ENCODE results near the gene RYK.

RYK gene

DNA sequence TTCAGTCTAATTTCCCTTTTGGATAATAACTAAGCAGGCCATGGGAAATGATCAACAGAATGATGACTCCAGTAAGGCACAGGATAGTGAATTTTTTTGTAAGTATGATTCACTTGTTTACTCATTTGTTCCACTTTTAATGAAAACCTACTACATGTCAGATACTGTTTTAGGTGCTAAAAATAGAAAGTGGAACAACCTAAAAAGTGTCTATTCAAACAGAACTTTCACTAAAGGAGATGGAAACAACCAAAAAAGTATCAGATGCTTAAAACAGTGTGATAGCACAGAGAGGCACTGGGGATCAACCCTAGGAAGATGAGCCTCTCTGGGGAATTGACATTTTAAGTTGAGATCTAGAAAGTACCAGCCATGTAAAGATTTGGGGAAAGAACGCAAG lies 11.1 kb downstream of the RYK start:
- Mint-ChIP-seq H3K27ac (no peak overlapping the region), H3K36me3 (ENCODE audit: low read depth) (peaks cover 21% of the 10 kb centered on the region), H3K9me3 (no peaks in the 10 kb centered on the region), H3K27me3 (ENCODE audit: low read depth, poor library complexity) (no peaks in the 10 kb centered on the region), H3K4me1 (peaks cover 44% of the 10 kb centered on the region), H3K4me3 (no peak overlapping the region)
- TF ChIP-seq, protein P1, sequence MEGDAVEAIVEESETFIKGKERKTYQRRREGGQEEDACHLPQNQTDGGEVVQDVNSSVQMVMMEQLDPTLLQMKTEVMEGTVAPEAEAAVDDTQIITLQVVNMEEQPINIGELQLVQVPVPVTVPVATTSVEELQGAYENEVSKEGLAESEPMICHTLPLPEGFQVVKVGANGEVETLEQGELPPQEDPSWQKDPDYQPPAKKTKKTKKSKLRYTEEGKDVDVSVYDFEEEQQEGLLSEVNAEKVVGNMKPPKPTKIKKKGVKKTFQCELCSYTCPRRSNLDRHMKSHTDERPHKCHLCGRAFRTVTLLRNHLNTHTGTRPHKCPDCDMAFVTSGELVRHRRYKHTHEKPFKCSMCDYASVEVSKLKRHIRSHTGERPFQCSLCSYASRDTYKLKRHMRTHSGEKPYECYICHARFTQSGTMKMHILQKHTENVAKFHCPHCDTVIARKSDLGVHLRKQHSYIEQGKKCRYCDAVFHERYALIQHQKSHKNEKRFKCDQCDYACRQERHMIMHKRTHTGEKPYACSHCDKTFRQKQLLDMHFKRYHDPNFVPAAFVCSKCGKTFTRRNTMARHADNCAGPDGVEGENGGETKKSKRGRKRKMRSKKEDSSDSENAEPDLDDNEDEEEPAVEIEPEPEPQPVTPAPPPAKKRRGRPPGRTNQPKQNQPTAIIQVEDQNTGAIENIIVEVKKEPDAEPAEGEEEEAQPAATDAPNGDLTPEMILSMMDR (IDR thresholded peaks at IDR 0.05), result no peak
- DNase-seq, result no peak

DNA sequence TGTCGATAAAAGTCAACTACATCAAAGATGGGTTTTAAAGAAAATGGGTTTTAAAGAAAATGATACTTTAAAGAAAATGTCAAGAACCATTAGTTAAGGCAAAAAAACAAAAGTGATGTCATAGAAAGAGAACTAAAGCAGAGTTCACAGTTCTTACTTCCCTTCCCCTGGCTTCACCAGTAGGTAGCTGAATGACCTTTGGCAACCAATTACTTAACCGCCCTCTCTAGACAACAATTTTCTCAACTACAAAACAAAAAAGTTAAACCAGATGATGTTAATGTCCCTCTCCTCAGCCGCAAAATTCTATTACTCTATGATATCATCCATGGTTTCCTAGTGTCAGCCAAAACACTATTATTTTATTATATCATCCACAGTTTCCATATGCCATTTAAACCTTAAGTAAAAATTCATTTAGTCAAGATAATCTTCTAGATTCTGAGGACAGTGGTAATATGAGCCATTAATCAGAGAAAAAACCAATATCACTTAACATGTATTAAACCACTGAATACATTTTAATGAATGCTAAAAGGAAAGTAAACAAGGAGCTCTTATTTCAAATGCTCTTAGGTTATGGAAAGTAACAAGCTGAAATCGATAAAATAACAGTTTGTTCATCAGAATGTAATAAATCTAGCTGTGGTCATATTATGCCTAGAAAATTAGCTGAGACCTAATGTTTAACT lies 13.1 kb downstream of the RYK start:
- peaks cover 31% of the 10 kb centered on the region for H3K4me1 Mint-ChIP-seq
- TF ChIP-seq, protein P1 (IDR thresholded peaks at IDR 0.05), result no peak
- peaks cover 4% of the 10 kb centered on the region for H3K9me3 Mint-ChIP-seq
- no peaks in the 10 kb centered on the region for H3K27me3 Mint-ChIP-seq (ENCODE audit: low read depth, poor library complexity)
- no peak overlapping the region for H3K4me3 Mint-ChIP-seq
- peaks cover 19% of the 10 kb centered on the region for H3K36me3 Mint-ChIP-seq (ENCODE audit: low read depth)
- DNase-seq, result no peak
- H3K27ac Mint-ChIP-seq, result no peak overlapping the region

DNA sequence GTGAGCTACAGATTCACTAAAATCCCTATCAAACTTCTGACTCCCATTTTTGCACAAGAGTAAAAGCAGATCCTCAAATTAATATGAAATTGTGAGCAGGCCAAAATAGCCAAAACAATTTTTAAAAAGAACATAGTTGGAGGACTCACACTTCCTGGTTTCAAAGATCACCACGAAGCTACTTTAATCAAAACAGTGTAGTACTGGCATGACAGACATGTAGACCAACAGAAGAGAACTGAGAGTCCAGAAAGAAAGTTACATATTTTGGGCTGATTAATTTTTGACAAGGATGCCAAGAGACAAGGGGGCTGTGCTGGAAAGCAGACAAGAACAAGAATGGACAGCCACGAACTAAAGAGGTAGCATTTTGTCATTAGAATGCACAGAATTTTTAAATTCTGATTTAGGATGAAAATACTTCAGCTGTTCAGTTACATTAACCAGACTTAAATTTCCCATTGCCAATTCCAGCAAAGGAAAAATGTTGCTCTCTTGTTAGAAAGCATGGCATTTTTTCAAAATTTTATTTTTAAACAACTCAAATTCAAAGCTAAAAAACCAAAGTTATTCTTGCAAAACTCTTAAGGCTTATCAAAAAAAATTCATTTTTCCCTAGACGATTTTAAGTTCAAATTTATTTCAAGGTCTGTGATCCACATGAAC lies 14.0 kb downstream of the RYK start:
- Mint-ChIP-seq H3K27me3 (ENCODE audit: low read depth, poor library complexity) (no peaks in the 10 kb centered on the region), H3K4me3 (no peak overlapping the region), H3K4me1 (peaks cover 31% of the 10 kb centered on the region), H3K36me3 (ENCODE audit: low read depth) (peaks cover 15% of the 10 kb centered on the region), H3K9me3 (peaks cover 4% of the 10 kb centered on the region), H3K27ac (no peak overlapping the region)
- TF ChIP-seq, protein P1 (IDR thresholded peaks at IDR 0.05), result no peak
- no peak for DNase-seq

DNA sequence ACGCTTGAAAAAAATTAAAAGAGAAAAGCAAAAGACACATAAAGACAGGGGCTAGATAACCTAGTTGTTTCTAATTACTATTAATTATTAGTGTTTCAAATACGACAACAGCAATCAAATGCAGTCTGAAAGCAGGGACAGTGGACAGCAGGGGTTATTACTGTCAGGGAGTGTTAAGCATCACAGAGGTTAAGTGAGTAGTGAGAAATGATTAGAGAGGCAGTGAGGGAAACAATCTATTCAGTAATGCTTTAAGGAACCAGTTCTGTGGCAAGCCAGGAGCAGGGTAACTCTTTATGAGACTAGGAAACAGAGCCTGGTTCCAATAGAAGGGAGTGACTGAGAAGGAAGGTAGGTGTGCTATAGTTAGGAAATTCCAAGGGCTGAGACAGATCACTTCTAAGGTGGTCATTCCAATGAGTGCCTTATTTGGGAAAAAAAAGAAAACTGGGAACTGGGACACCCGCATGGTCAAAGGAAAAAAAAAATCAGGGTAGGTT lies 15.0 kb downstream of the RYK start:
- DNase-seq, result no peak
- Mint-ChIP-seq H3K27me3 (ENCODE audit: low read depth, poor library complexity) (no peaks in the 10 kb centered on the region), H3K4me1 (peaks cover 31% of the 10 kb centered on the region), H3K36me3 (ENCODE audit: low read depth) (peaks cover 11% of the 10 kb centered on the region), H3K27ac (peak overlapping the region; percentile 11), H3K4me3 (no peak overlapping the region), H3K9me3 (peaks cover 4% of the 10 kb centered on the region)
- TF ChIP-seq, protein P1 (IDR thresholded peaks at IDR 0.05), result no peak

DNA sequence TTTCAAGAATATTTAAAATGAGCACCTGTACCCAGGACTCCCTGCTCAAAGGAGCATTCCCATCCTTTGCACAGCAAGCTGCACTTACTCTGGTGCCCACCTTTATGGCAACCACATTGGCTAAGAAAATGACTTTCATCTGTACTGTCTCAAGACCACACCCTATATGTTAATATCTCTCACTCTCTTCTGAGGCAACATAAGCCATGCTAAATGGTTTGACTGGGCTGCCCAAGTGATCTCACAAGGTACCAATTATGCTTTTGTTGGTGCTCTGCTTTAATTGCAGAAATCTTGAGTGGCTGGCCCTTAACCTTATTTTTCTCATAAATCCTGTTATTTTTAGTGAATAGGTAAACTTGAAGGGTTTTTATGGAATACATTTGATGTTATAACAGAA lies 17.7 kb downstream of the RYK start:
- no peak for DNase-seq

More for the DNA sequence above, 17.7 kb downstream of the RYK start:
- Mint-ChIP-seq H3K27me3 (ENCODE audit: low read depth, poor library complexity) (no peaks in the 10 kb centered on the region), H3K9me3 (peaks cover 20% of the 10 kb centered on the region), H3K27ac (no peak overlapping the region), H3K36me3 (ENCODE audit: low read depth) (peaks cover 34% of the 10 kb centered on the region), H3K4me3 (no peak overlapping the region), H3K4me1 (peaks cover 16% of the 10 kb centered on the region)
- TF ChIP-seq, protein P1 (IDR thresholded peaks at IDR 0.05), result no peak
